ENCODE results near the gene TTC21A.

Gene TTC21A

GRCh38 chr3:39132096-39133092 lies 24.9 kb downstream of the TTC21A start:
- no peak for ATAC-seq (ENCODE audit: insufficient read depth, low read depth)
- no peaks in the 10 kb centered on the region for H3K27me3 ChIP-seq (ENCODE audit: insufficient read depth, low read length, poor library complexity)
- no peak for TF ChIP-seq EZH2 (IDR thresholded peaks at IDR 0.05; ENCODE audit: borderline replicate concordance, low read depth, low read length, severe bottlenecking)
- no peak for TF ChIP-seq CTCF (IDR thresholded peaks at IDR 0.05; ENCODE audit: borderline replicate concordance, extremely low read depth, low read length, poor library complexity, severe bottlenecking)

GRCh38 chr3:39133093-39133490 lies 25.6 kb downstream of the TTC21A start:
- DNase-seq, result no peak
- Histone ChIP-seq H3K79me2 (ENCODE audit: insufficient read depth, low read length) (no peaks in the 10 kb centered on the region), H3K4me1 (ENCODE audit: insufficient read depth, low read length) (0 out of 2 replicates have a peak, but pooled peaks cover 3% of the 10 kb centered on the region), H3K4me2 (ENCODE audit: insufficient read depth, low read length) (no peak overlapping the region), H4K20me1 (ENCODE audit: insufficient read depth, low read length) (no peaks in the 10 kb centered on the region), H2AFZ (ENCODE audit: low read depth, low read length) (no peak overlapping the region), H3K9me3 (ENCODE audit: insufficient read depth, low read length, severe bottlenecking) (no peaks in the 10 kb centered on the region), H3K36me3 (ENCODE audit: insufficient read depth, low read length) (no peaks in the 10 kb centered on the region), H3K4me3 (ENCODE audit: low read depth in 1 of 2, low read length in 2 of 2) (no peak overlapping the region), H3K27me3 (ENCODE audit: insufficient read depth, low read length, poor library complexity) (no peaks in the 10 kb centered on the region), H3K9ac (ENCODE audit: low read depth, low read length) (no peak overlapping the region), H3K27ac (ENCODE audit: low read length) (no peak overlapping the region)
- ATAC-seq (ENCODE audit: insufficient read depth, low read depth), result no peak
- TF ChIP-seq CTCF (IDR thresholded peaks at IDR 0.05; ENCODE audit: borderline replicate concordance, extremely low read depth, low read length, poor library complexity, severe bottlenecking) (no peak), EZH2 (IDR thresholded peaks at IDR 0.05; ENCODE audit: borderline replicate concordance, low read depth, low read length, severe bottlenecking) (no peak)

More at GRCh38 chr3:39132096-39133092, 24.9 kb downstream of the TTC21A start:
- H4K20me1 ChIP-seq (ENCODE audit: insufficient read depth, low read length), result no peaks in the 10 kb centered on the region
- no peak overlapping the region for H2AFZ ChIP-seq (ENCODE audit: low read depth, low read length)
- no peak overlapping the region for H3K9ac ChIP-seq (ENCODE audit: low read depth, low read length)
- 0 out of 2 replicates have a peak, but pooled peaks cover 7% of the 10 kb centered on the region for H3K4me1 ChIP-seq (ENCODE audit: insufficient read depth, low read length)
- no peaks in the 10 kb centered on the region for H3K79me2 ChIP-seq (ENCODE audit: insufficient read depth, low read length)
- H3K36me3 ChIP-seq (ENCODE audit: insufficient read depth, low read length), result no peaks in the 10 kb centered on the region
- no peak overlapping the region for H3K4me3 ChIP-seq (ENCODE audit: low read depth in 1 of 2, low read length in 2 of 2)
- H3K27ac ChIP-seq (ENCODE audit: low read length), result no peak overlapping the region
- H3K4me2 ChIP-seq (ENCODE audit: insufficient read depth, low read length), result no peak overlapping the region
- H3K9me3 ChIP-seq (ENCODE audit: insufficient read depth, low read length, severe bottlenecking), result no peaks in the 10 kb centered on the region
- DNase-seq, result no peak

GRCh38 chr3:39133822-39134221 lies 26.3 kb downstream of the TTC21A start:
- Histone ChIP-seq H3K79me2 (ENCODE audit: insufficient read depth, low read length) (no peaks in the 10 kb centered on the region), H3K4me2 (ENCODE audit: insufficient read depth, low read length) (no peak overlapping the region), H2AFZ (ENCODE audit: low read depth, low read length) (no peak overlapping the region), H3K4me1 (ENCODE audit: insufficient read depth, low read length) (no peaks in the 10 kb centered on the region), H3K4me3 (ENCODE audit: low read depth in 1 of 2, low read length in 2 of 2) (no peak overlapping the region), H3K27ac (ENCODE audit: low read length) (no peak overlapping the region), H3K27me3 (ENCODE audit: insufficient read depth, low read length, poor library complexity) (no peaks in the 10 kb centered on the region), H3K9me3 (ENCODE audit: insufficient read depth, low read length, severe bottlenecking) (no peaks in the 10 kb centered on the region), H4K20me1 (ENCODE audit: insufficient read depth, low read length) (no peaks in the 10 kb centered on the region), H3K36me3 (ENCODE audit: insufficient read depth, low read length) (no peaks in the 10 kb centered on the region), H3K9ac (ENCODE audit: low read depth, low read length) (no peak overlapping the region)
- TF ChIP-seq CTCF (IDR thresholded peaks at IDR 0.05; ENCODE audit: borderline replicate concordance, extremely low read depth, low read length, poor library complexity, severe bottlenecking) (no peak), EZH2 (IDR thresholded peaks at IDR 0.05; ENCODE audit: borderline replicate concordance, low read depth, low read length, severe bottlenecking) (no peak)
- ATAC-seq (ENCODE audit: insufficient read depth, low read depth), result no peak
- no peak for DNase-seq
